GM19023 (cell line): ENCODE results near the gene KANSL1.

Experiments
- ATAC-seq: cut with Tn5 transposase; IDR thresholded peaks from one replicate; pipeline ENCODE4 v1.9.1; 2021; ENCODE audit warnings: mild to moderate bottlenecking, moderate library complexity; ENCODE audit not compliant: unreplicated experiment

KANSL1 gene

DNA sequence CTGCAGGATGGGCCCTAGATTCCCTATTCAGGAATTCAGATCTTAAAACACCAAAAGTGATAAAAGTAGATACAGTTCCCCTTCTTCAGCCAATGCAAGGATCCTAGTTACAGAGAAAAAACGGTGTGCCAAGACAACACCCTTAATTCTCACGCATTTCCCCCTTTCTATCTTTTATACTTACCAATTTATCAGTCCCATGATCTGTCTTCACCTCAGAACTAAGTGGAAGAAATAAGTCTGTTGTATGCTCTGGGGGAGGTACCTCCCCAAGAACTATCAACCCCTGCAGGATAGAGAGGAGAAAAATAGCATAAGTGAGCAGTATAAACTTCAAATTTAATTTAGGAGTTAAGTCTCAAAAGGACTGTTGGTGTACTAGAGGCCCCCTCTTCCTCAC lies 111.0 kb downstream of the KANSL1 start:
- ATAC-seq = no peak

DNA sequence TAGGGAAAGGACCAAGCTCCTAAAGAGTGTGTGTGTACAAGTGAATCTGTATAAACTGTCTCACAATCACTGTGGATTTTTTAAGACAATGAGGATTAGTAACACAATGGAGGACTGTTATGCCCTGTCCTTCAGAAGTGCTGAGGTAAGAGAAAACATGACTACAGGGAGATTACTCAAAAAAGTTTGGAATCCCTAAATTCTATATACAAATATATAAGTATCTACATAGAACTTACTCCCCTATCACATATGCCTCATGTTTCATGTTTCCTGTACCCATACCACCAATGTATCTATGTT lies 112.3 kb downstream of the KANSL1 start:
- no peak for ATAC-seq

DNA sequence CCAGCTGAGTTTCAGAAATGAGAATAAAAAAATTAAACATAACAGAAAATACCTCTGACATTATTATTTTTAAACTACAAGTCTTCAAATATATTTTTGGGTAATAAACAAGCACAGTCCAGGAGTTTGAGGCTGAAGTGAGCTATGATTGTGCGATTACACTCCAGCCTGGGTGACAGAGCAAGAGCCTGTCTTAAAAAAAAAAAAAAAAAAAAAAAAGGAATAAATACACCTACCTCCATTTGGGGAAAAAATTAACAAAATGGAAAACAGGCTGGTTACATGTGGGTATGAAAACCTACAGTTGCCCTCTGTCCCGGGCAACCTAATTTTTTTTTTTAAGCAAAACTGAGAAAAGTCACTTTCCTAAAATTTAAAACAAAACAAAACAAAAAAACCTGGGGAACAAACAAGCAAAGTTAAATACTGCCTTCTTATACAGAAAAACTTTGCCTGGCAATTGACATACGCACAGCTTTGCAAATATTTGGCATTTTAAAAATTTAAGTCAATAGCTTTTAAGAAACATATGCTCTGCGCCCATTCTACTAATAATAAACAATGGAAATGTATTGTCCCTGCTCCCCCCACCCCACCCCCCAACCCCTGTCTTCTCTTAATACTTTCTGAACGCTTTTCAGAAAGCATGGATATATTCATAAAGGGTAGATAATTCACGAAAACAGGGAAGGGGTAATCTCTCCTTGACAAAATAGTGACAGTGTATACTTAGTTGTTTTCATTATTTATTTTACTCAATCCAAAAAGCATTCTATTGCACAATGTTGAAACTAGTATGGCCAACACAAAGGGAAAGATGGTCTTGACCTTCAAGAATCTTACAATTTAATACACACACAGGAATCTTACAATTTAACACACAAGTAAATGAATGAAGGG lies 112.9 kb downstream of the KANSL1 start:
- no peak for ATAC-seq

DNA sequence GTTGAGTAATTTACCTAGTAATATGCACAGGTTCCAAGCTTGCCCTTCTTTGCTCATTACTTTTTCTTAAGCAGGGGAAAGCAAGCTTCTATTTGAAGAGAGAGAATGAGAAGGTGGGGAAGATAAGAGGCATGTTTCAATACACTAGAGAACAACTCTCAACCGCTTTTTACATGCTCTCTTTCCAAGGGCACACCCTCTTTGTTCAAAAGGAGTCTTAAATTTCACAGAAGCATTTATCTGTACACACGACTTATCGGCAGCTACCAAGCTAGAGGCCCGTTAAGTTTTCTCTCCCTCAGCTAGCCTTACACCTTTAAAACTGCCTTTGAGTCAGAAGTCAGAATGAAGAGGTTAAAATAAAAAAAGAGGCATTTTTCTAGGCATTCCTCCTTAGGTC lies 114.6 kb downstream of the KANSL1 start:
- ATAC-seq = no peak

DNA sequence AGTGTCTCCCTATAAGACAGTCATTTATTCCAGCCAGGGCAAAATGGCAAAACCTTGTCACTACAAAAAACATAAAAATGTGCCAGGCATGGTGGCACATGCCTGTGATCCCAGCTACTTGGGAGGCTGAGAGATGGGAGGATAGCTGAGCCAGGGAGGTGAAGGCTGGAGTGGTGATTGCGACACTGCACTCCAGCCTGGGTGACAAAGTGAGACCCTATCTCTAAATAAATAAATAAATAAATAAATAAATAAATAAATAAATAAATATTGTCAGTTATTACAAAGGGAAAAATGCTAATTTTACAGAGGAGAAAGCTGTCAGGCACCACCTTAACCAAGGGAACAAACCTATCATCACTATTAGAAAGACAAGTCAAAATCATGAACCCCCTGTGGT lies 118.7 kb downstream of the KANSL1 start:
- no peak for ATAC-seq

DNA sequence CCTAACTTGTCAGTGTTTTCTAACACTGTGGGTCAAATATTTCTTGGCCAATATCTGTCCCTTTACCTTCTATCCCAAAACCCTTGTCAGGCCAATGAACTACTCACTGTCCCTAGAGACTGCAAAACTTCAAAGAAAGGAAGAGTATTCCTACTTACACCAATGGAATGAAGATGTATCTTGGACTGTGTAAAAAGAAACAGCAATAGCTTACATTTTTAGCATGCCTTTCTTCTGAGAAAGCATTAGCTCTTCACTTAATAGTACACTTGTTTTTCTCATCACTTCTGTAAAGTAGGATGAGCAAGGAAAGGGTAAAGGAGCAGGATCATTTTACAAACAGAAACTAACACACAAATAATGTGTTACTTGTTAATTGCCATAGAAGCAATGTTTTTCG lies 120.2 kb downstream of the KANSL1 start:
- no peak for ATAC-seq

DNA sequence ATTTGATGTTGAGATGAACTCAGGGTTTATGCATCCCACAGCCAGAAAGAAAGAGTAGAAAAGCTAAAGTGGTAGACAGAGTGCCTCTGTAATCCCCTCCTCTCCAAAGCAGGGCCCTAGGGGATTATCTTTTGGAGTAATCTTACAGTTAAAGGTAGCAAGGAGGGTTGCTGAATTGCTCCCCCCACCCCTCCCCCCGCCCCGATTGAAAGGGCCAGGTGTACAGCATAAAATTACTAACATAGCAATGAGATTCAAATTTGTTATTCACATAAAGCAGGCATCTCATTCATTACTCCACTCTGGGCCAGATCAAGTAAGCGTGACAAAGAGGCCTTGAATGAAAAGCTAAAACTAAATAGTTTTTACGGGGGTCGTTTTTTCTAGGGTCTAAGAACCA lies 121.4 kb downstream of the KANSL1 start:
- no peak for ATAC-seq

DNA sequence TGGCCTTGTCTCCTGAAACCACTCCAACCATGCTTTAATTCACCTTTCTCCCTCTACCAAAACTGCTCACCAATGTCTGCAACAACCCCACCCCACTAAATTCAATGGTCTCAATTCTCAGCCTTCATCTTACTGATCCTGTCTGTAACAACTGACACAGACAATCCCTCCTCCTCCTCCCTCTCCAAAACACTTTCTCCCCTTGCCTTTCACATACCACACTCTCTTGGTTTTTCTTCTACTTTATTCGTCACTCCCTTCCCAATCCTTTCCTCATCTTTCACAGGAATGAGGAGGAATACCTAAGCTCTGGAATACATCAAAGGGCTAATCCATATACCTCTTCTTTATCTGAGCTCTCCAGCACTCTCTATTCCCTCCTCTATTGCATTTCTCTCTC lies 128.8 kb downstream of the KANSL1 start:
- ATAC-seq = no peak

DNA sequence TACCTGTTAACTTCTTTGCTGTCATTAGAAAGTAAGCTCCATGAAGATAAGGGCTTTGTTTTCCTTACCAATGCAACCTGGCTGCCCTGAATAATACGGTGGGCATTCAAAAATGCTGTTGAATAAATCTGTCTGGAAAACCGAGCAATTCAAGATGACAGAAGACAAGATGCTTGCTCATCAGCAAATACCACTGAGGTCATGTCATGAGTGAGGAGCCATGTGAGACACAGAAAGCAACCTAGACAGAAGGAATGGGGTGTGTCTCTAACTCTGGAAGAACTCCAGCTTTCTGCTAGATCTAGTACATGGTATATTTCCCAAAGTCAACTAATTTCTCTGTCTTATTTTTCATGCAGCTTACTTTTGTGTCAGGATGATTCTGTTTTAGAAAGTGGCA lies 130.0 kb downstream of the KANSL1 start:
- ATAC-seq = no peak

DNA sequence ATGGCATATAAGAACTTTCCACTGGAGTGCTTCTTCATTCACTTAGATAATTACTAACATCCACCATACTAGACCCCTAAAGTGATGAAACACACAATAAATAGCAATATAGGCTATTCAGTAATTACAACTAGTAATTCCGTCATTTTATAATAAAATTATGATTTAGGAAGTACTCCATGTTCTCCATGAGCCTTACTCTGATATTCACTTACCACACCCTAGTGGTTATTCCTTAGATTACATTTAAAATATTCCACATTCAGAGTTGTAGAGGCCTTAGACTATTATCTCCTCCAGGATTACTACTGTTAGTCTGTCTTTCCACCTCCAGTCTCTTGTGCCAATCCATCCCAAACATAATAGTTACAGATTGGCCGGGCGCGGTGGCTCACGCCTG lies 131.8 kb downstream of the KANSL1 start:
- no peak for ATAC-seq

DNA sequence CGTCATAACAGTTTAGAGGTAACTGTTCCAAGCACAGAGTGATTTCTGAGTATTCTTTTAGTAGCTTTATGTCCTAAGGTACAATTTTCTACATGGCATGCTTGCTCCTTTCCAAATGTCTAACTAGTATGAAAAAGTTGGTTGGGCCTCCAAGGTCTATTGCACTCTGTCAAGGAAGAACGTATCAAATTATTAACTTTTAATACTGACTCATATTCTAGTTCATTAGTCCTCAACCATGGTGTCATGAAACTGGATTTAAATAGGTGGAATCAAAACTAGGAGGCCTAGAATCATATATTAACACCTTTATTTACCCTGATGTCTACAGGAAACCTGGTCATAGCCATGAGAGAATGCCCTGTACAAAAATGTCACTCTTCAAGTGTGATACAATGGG lies 132.8 kb downstream of the KANSL1 start:
- ATAC-seq = no peak

DNA sequence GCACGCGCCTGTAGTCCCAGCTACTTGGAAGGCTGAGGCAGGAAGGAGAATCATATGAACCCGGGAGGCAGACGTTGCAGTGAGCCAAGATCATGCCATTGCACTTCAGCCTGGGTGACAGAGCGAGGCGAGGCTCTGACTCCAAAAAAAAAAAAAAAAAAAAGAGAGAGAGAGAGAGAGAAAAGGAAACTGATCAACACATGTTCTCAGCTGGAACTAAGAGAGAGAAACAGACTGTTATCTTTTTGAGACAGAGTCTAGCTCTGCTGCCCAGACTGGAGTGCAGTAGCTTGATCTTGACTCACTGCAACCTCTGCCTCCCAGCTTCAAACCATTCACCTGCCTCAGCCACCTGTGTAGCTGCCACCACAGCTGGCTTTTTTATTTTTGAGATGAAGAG lies 133.7 kb downstream of the KANSL1 start:
- ATAC-seq = no peak

DNA sequence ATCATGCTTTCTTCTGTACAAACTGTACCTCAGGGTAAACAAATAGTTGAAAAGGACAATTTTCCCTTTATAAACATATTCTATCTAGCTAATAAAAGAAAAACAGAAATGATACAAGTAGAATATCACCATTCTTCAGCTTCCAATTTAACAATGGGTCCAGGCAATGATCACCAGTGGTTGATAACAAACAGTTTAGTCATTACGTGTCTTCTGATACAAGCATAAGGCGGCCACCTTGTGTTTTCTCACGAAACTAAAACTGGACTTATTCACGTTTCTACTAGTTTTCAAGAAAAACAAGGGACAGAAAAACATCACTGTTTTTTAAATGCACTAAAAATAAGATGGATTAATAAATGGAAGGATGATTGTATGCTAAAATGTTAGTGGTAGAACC lies 135.9 kb downstream of the KANSL1 start:
- ATAC-seq = no peak

DNA sequence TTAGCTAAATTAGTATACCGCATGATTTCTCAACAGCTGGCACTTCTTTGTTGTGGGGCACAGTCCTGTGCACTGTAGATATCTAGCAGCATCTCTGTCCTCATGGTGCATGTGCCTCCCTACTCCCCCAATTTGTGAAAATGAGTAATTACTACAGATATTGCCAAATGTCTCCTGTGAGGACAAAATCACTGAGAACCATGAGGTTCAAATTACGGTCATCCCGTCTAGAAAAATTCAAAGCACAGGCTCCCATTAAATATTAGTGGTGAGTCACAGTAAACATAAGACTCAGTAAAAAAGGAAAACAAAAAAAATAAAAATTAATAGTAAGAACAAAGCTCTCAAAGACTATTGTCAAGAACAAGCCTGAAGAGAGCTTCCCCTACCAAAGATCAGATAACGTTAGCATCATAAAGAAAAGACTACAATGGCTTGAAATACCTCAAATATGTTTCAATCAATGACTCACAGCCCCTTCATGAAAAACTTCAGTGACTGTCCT lies 136.4 kb downstream of the KANSL1 start:
- no peak for ATAC-seq

DNA sequence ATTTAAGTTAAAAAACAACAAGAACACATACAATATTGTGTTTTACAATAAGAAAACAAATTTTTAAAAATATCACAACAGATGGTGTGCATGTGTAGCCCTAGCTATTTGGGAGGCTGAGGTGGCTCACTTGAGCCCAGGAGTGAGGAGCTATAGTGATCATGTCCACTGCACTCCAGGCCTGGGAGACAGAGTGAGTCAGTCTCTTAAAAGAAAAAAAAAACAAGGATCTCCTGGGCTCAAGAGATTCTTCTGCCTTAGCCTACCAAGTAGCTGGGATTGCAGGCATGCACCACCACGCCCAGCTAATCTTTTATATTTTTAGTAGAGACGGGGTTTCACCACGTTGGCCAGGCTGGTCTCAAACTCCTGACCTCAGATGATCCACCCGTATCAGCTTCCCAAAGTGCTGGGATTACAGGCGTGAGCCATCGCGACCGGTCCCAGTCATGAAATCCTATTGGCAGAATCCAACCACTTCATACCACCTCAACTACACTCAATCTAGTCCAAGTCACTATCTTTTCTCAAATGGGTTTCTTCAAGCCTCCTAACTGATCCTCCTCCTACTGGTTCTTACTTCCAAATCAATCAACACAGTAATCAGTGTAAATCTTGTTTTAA lies 139.2 kb downstream of the KANSL1 start:
- ATAC-seq = no peak

DNA sequence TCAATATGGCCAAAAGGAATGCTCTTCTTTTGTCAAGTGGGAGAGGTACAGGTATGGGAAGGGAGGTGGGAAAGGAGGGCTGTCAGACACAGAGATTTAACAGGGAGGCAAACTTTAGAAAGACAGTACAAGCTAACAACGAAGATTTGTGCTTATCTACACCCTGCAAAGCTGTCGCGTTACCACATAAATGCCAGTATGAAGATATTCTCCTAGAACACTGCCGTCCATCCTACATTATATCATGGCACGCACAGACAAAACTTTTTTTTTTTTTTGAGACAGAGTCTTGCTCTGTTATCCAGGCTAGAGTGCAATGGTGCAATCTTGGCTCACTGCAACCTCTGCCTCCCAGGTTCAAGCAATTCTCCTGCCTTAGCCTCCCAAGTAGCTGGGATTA lies 143.6 kb downstream of the KANSL1 start:
- no peak for ATAC-seq

DNA sequence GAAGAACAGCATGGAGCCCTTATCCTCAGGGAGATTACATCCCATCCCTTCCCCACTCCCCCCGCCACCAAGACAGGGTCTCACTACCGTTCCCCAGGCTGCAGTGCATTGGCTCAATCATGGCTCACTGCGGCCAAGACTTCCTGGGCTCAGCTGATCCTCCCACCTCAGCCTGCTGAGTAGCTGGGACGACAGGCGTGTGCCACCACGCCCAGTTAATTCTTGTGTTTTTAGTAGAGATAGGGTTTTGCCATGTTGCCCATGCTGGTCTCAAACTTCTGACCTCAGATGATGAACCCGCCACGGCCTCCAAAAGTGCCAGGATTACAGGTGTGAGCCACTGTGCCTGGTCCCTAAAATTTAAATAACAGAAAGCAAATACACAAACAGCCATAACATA lies 145.4 kb downstream of the KANSL1 start:
- ATAC-seq = no peak

DNA sequence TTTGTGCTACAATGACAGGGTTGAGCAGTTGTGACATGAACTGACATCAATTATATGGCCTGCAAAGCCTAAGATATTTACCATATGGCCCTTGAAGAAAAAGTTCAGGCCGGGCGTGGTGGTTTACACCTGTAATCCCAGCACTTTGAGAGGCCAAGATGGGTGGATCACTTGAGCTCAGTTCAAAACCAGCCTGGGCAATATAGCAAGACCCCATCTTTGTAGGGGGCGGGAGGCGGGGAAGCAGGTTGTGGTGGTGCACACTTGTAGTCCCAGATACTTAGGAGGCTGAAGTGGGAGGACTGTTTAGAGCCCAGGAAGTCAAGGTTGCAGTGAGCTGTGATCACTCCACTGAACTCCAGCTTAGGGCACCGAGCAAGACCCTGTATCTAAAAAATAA lies 145.8 kb downstream of the KANSL1 start:
- ATAC-seq = no peak

DNA sequence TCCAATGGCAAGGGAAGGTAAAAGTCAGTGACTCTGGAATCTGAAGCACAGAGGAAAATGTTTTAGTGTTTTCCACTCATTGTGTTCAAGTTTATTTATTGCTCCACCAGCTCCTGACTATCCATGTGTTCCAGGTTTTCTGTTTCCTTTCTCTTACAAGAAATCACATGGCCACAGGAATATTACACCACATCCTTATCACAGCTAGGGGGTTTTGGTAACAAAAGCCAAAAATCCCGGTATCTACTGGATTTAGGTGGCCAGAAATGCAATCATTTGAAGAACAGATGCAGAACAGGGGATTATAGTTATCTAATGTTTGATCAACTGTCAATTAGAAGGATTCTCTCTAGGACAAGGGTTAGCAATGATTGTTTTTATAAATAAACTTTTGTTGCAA lies 146.3 kb downstream of the KANSL1 start:
- ATAC-seq = no peak

DNA sequence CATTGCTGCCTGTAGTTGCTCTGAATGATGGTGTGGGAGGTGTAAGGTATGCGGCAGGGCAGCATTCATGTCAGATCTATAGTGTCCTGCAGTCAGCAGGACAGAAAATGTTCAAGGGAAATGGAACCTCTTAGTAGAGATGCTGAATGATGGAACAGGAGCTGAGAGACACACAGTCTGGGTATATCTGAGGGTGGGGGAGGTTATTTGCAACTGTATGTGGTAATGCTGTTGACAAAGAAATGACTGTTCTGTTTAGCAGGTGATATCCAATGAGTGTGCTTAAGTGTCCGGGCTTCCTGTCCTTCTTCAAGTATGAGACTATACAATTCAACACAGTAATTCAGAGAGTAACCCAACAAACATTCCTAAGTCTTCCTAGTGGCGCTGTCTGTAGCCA lies 147.6 kb downstream of the KANSL1 start:
- ATAC-seq = no peak

DNA sequence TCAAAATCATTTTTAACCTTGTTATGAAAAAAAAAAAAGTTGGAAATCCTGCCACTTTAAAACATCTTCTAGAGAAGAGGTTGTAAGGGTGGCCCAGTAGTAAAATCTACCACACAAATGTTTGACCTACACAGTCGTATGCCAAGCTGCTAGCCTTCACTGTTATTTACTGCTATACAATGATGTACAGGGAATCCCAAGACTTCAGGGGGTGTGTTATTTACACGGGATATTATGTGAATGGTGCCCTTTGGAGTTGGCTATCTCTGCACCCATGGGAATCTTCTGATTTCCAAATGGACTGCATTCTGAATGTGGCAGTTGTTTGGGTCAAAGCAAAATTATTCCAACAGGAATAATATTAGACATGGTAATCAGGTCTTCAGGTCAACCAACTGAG lies 148.2 kb downstream of the KANSL1 start:
- no peak for ATAC-seq

DNA sequence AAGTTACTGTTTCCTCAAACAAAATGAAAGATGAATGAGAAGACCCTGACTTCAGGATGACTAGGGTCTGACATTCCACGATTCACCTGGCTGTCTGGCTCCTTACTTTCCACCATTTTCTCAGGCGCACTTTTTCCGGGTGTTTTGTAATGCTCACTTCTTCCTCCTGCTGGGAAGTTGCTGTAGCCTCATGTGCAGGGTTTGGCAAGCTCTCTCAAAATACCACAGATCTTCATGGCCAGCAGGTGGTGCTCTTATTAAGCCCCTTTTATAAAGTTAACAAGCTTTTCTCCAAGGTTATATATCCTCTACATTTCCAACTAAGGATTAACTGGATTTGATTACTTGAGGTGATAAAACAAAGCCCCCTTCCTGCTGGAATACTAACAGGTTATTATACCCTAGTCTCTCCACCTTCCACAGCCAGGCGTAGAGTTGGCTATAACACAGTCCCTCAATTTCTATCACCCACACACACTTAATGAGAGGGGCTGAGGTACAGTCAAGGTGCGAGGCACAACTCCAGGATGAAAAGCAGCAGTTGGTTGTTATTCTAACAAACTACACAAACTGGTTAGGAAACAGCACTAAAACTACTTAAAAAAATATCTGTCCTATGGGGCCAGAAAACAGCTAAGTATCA lies 148.8 kb downstream of the KANSL1 start:
- ATAC-seq = no peak
